Neural cell (in vitro differentiated cells): Measurements from ENCODE around the gene WNT10A. TPM values are rescaled to one million over a fixed set of nuclear protein-coding genes. Genes with fewer than 3 reads are reported as not detected.
A peak's percentile ranks its signal among the peaks of the same experiment; 100 is the strongest.

Experiments used
- H2AFZ ChIP-seq: fragments of 200-600, 300-800 bp; sonication (generic), shearing (Covaris generic); 2 replicates; pipeline ENCODE4 v1.6.0; 2014; ENCODE audit warnings: low read depth, mild to moderate bottlenecking, antibody characterized with exemption, low read length, moderate library complexity
- H3F3A ChIP-seq: fragments of 200-600 bp; shearing (Covaris generic); 2 replicates; pipeline ENCODE4 v1.6.1; 2016; ENCODE audit warnings: mild to moderate bottlenecking, moderate library complexity, mixed read lengths, antibody characterized with exemption, low read length; ENCODE audit not compliant: insufficient read depth, poor library complexity, severe bottlenecking
- H3K27ac ChIP-seq: fragments of 200-600, 300-800 bp; sonication (generic), shearing (Covaris generic); 2 replicates; pipeline ENCODE4 v1.5.1; 2014; ENCODE audit warnings: mild to moderate bottlenecking, low read length, moderate library complexity
- H3K27me3 ChIP-seq: fragments of 300-800, 200-600 bp; sonication (generic), shearing (Covaris generic); 2 replicates; pipeline ENCODE4 v1.6.0; 2014; ENCODE audit warnings: mild to moderate bottlenecking, low read depth, low read length, moderate library complexity; ENCODE audit not compliant: insufficient read depth
- H3K36me3 ChIP-seq: fragments of 300-800, 200-600 bp; sonication (generic), shearing (Covaris generic); 2 replicates; pipeline ENCODE4 v1.5.1; 2014; ENCODE audit warnings: mild to moderate bottlenecking, antibody characterized with exemption, low read length, moderate library complexity; ENCODE audit not compliant: insufficient read depth
- H3K4me2 ChIP-seq: fragments of 300-800, 200-600 bp; sonication (generic), shearing (Covaris generic); 2 replicates; pipeline ENCODE4 v1.6.0; 2014; ENCODE audit warnings: mild to moderate bottlenecking, low read length
- H3K4me3 ChIP-seq: fragments of 300-800, 200-600 bp; sonication (generic), shearing (Covaris generic); 2 replicates; pipeline ENCODE4 v1.5.1; 2014; ENCODE audit warnings: mild to moderate bottlenecking, low read length, moderate library complexity
- H3K79me2 ChIP-seq: fragments of 200-600 bp; shearing (Covaris generic); replicated peaks from 2 replicates; pipeline ENCODE4 v1.6.0; 2014; ENCODE audit warnings: mild to moderate bottlenecking, low read length, moderate library complexity; ENCODE audit not compliant: insufficient read depth
- H3K9ac ChIP-seq: fragments of 300-800, 200-600 bp; sonication (generic), shearing (Covaris generic); 2 replicates; pipeline ENCODE4 v1.6.1; 2016; ENCODE audit warnings: mild to moderate bottlenecking, low read length, mixed read lengths
- H3K9me2 ChIP-seq: fragments of 200-600 bp; shearing (Covaris generic); 2 replicates; pipeline ENCODE4 v1.6.1; 2016; ENCODE audit warnings: mild to moderate bottlenecking, low read length, mixed read lengths; ENCODE audit not compliant: insufficient read depth
- H3K9me3 ChIP-seq: fragments of 200-600, 300-800 bp; sonication (generic), shearing (Covaris generic); 2 replicates; pipeline ENCODE4 v1.6.1; 2016; ENCODE audit warnings: mild to moderate bottlenecking, mixed run types, low read length, moderate library complexity, mixed read lengths
- H4K20me1 ChIP-seq: fragments of 200-600 bp; shearing (Covaris generic); 2 replicates; pipeline ENCODE4 v1.6.1; 2016; ENCODE audit warnings: mild to moderate bottlenecking, mixed run types; ENCODE audit not compliant: insufficient read depth
- CTCF ChIP-seq: fragments of 450-650 bp; IDR thresholded peaks from 2 replicates; pipeline ENCODE4 v1.5.1; 2014; ENCODE audit warnings: antibody characterized with exemption, mild to moderate bottlenecking, moderate library complexity; ENCODE audit not compliant: poor library complexity, severe bottlenecking
- EP300 ChIP-seq: fragments of 450-650 bp; conservative IDR thresholded peaks from 2 replicates; pipeline ENCODE4 v1.6.1; 2014; ENCODE audit warnings: antibody characterized with exemption, mild to moderate bottlenecking, moderate library complexity; ENCODE audit not compliant: poor library complexity, severe bottlenecking
- EZH2 ChIP-seq: fragments of 200-600, 300-800 bp; shearing (Covaris generic), sonication (generic); IDR thresholded peaks from 2 replicates; pipeline ENCODE4 v1.6.1; 2014; ENCODE audit warnings: antibody characterized with exemption, low read length, borderline replicate concordance, mild to moderate bottlenecking; ENCODE audit not compliant: insufficient read depth, poor library complexity, severe bottlenecking
- MXI1 ChIP-seq: fragments of 450-650 bp; conservative IDR thresholded peaks from 2 replicates; pipeline ENCODE4 v1.6.1; 2014; ENCODE audit warnings: antibody characterized with exemption, mild to moderate bottlenecking; ENCODE audit not compliant: poor library complexity, severe bottlenecking
- POLR2AphosphoS5 ChIP-seq: IDR thresholded peaks from 2 replicates; pipeline ENCODE4 v1.6.1; 2012
- RAD21 ChIP-seq: fragments of 450-650 bp; conservative IDR thresholded peaks from 2 replicates; pipeline ENCODE4 v1.6.1; 2014; ENCODE audit warnings: antibody characterized with exemption, mild to moderate bottlenecking, moderate library complexity
- SMC3 ChIP-seq: fragments of 450-650 bp; conservative IDR thresholded peaks from 2 replicates; pipeline ENCODE4 v1.6.1; 2014; ENCODE audit warnings: antibody characterized with exemption, mild to moderate bottlenecking, moderate library complexity; ENCODE audit not compliant: poor library complexity
- TAF1 ChIP-seq: IDR thresholded peaks from 2 replicates; pipeline ENCODE4 v1.6.1; 2012; ENCODE audit warnings: low read depth
- polyA plus RNA-seq: library from polyadenylated mRNA; depleted of rRNA; stranded (reverse); fragments of >200 nt; gene quantifications from 2 replicates; pipeline ENCODE4 v1.2.3, GENCODE V29; 2014
- TF ChIP-seq, protein P1 (sequence below): IDR thresholded peaks from 2 replicates; pipeline ENCODE4 v1.6.1; 2012; ENCODE audit warnings: borderline replicate concordance

The WNT10A gene
- polyA plus RNA-seq, 1 donor from 2014 or later, result 0.14 TPM

GRCh38 chr2:218869064-218869463 is 11.6 kb upstream of the WNT10A start:
- no peaks in the 10 kb centered on the region for H3F3A ChIP-seq
- TF ChIP-seq, protein P1, sequence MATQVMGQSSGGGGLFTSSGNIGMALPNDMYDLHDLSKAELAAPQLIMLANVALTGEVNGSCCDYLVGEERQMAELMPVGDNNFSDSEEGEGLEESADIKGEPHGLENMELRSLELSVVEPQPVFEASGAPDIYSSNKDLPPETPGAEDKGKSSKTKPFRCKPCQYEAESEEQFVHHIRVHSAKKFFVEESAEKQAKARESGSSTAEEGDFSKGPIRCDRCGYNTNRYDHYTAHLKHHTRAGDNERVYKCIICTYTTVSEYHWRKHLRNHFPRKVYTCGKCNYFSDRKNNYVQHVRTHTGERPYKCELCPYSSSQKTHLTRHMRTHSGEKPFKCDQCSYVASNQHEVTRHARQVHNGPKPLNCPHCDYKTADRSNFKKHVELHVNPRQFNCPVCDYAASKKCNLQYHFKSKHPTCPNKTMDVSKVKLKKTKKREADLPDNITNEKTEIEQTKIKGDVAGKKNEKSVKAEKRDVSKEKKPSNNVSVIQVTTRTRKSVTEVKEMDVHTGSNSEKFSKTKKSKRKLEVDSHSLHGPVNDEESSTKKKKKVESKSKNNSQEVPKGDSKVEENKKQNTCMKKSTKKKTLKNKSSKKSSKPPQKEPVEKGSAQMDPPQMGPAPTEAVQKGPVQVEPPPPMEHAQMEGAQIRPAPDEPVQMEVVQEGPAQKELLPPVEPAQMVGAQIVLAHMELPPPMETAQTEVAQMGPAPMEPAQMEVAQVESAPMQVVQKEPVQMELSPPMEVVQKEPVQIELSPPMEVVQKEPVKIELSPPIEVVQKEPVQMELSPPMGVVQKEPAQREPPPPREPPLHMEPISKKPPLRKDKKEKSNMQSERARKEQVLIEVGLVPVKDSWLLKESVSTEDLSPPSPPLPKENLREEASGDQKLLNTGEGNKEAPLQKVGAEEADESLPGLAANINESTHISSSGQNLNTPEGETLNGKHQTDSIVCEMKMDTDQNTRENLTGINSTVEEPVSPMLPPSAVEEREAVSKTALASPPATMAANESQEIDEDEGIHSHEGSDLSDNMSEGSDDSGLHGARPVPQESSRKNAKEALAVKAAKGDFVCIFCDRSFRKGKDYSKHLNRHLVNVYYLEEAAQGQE, result no peak
- no peak for TF ChIP-seq SMC3
- TF ChIP-seq MXI1, result no peak
- TF ChIP-seq TAF1, result no peak
- TF ChIP-seq RAD21, result no peak
- TF ChIP-seq CTCF, result no peak
- TF ChIP-seq EZH2, result no peak
- no peak for TF ChIP-seq POLR2AphosphoS5
- TF ChIP-seq EP300, result no peak
- no peak overlapping the region for H3K4me2 ChIP-seq
- H2AFZ ChIP-seq, result no peak overlapping the region
- no peak overlapping the region for H3K9ac ChIP-seq
- no peaks in the 10 kb centered on the region for H3K36me3 ChIP-seq
- no peaks in the 10 kb centered on the region for H3K79me2 ChIP-seq
- H3K4me3 ChIP-seq, result no peak overlapping the region
- H3K27ac ChIP-seq, result no peak overlapping the region
- H3K9me3 ChIP-seq, result no peaks in the 10 kb centered on the region
- no peaks in the 10 kb centered on the region for H4K20me1 ChIP-seq
- H3K9me2 ChIP-seq, result no peaks in the 10 kb centered on the region
- H3K27me3 ChIP-seq, result peaks cover 82% of the 10 kb centered on the region

GRCh38 chr2:218870984-218871344 is 9.7 kb upstream of the WNT10A start:
- H3K36me3 ChIP-seq, result no peaks in the 10 kb centered on the region
- no peak overlapping the region for H3K4me2 ChIP-seq
- no peak overlapping the region for H3K4me3 ChIP-seq
- no peaks in the 10 kb centered on the region for H4K20me1 ChIP-seq
- H2AFZ ChIP-seq, result no peak overlapping the region
- no peaks in the 10 kb centered on the region for H3K9me2 ChIP-seq
- H3K79me2 ChIP-seq, result no peaks in the 10 kb centered on the region
- H3F3A ChIP-seq, result no peaks in the 10 kb centered on the region
- no peaks in the 10 kb centered on the region for H3K9me3 ChIP-seq
- no peak overlapping the region for H3K27ac ChIP-seq
- no peak overlapping the region for H3K9ac ChIP-seq
- TF ChIP-seq MXI1, result no peak
- TF ChIP-seq EZH2, result peak; percentile 26
- H3K27me3 ChIP-seq, result peaks cover 99% of the 10 kb centered on the region
